GM18951 (cell line): ENCODE data around the gene OR51B5.
"Not testable (repeated sequence)": the region's sequence is repeated elsewhere in the genome, so short reads cannot be mapped to it uniquely, and the experiment has no call there.

ENCODE experiments used
- POLR2A ChIP-seq: IDR thresholded peaks from 4 replicates; pipeline ENCODE4 v1.6.1; 2011; ENCODE audit warnings: mild to moderate bottlenecking; ENCODE audit not compliant: insufficient read length, insufficient read depth; ENCODE audit errors: extremely low read depth
- in situ Hi-C: fragments of 300-500 bp; cut with MboI; formaldehyde crosslinking; loops from one replicate; pipeline ENCODE4 v1.12.0; 2022; ENCODE audit warnings: low sequenced_read_pairs, mixed read lengths, inconsistent platforms; ENCODE audit not compliant: unreplicated experiment

Gene OR51B5

GRCh38 chr11:5304046-5304445, 39.3 kb downstream of the OR51B5 start:
- in situ Hi-C loops: no loop called here
- TF ChIP-seq POLR2A: no peak

- in situ Hi-C loops: no loop called here
Measured at GRCh38 chr11:5303626-5304025, 39.7 kb downstream of the OR51B5 start.

GRCh38 chr11:5301846-5302245, 41.5 kb downstream of the OR51B5 start, which contains the start of gene OR51B4:
TSS of gene OR51B4 (minus strand) at chr11:5301946. CDS start at chr11:5301946, 0 bp downstream.
- TF ChIP-seq POLR2A: no peak
- in situ Hi-C loops: no loop called here

More at GRCh38 chr11:5303626-5304025, 39.7 kb downstream of the OR51B5 start:
- TF ChIP-seq POLR2A: no peak

- in situ Hi-C loops: no loop called here
- TF ChIP-seq POLR2A: no peak
Measured at GRCh38 chr11:5300251-5300650, 43.1 kb downstream of the OR51B5 start.

- in situ Hi-C loops: no loop called here
- no peak for TF ChIP-seq POLR2A
Measured at GRCh38 chr11:5298451-5298850, 44.9 kb downstream of the OR51B5 start.

- in situ Hi-C loops: no loop called here
- TF ChIP-seq POLR2A: no peak
Measured at GRCh38 chr11:5297721-5298323, 45.5 kb downstream of the OR51B5 start.

- in situ Hi-C loops: not testable (repeated sequence)
Measured at GRCh38 chr11:5294342-5294995, 48.9 kb downstream of the OR51B5 start.

GRCh38 chr11:5293028-5293427, 50.3 kb downstream of the OR51B5 start:
- in situ Hi-C loops: no loop called here

More at GRCh38 chr11:5293028-5293427, 50.3 kb downstream of the OR51B5 start:
- no peak for TF ChIP-seq POLR2A
